ENCODE measurements around the gene PPM1L.

Gene PPM1L

DNA sequence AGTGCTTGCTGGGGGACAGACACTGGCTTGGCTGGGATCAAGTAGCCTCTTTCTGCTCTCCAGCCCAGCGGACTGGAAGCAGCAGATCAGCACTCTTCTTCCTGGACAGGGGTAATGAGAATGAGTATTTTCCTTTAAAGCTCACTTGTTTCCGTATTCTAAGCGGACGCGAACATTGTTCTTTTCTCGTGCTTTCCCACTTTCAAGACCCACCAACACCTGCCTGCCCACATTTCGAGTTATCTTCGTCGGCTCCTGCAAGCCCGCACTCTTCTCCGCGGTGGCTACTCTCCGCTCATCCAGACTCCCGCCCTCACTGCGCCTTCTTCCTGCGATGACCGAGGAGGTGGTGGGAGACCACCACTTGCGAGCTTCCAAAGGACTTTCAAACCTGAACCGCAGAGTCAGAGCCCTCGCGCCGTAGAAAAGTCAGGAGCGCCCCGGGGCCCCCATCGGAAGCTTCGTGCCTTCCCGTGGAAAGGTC lies 1.6 kb upstream of the PPM1L start:
- no peak overlapping the region for H3K27ac ChIP-seq (ENCODE audit: low read length, poor library complexity, severe bottlenecking)
- no peak overlapping the region for H2BK15ac ChIP-seq (ENCODE audit: low read depth, poor library complexity, severe bottlenecking)
- WGBS, result under 1% methylated on average over 27 of the region's 27 CpGs

GRCh38 chr3:160754855-160755747 lies 930 bp upstream of the PPM1L start:
- peak; percentile 92 for DNase-seq
- H3K79me1 ChIP-seq (replicated peaks; ENCODE audit: low read length, poor library complexity, severe bottlenecking), result no peaks in the 10 kb centered on the region
- no peaks in the 10 kb centered on the region for H3K9me3 ChIP-seq (ENCODE audit: control insufficient read depth, low read length)
- H3K4me2 ChIP-seq (ENCODE audit: low read length, poor library complexity, severe bottlenecking), result peak overlapping the region; percentile 82
- peaks cover 13% of the 10 kb centered on the region for H3K4me1 ChIP-seq (ENCODE audit: control insufficient read depth, insufficient read depth, low read depth, low read length)
- H3K14ac ChIP-seq (ENCODE audit: low read length in 2 of 2), result no peak overlapping the region
- H2AK5ac ChIP-seq (ENCODE audit: low read length, severe bottlenecking), result no peak overlapping the region
- H2BK120ac ChIP-seq (ENCODE audit: low read depth, low read length), result peak overlapping the region; percentile 89
- peak overlapping the region; percentile 92 for H3K9ac ChIP-seq (ENCODE audit: low read length)
- peak overlapping the region; percentile 87 for H2AFZ ChIP-seq (ENCODE audit: low read depth, low read length)
- peaks cover 17 to 24% of the 10 kb centered on the region in 2 experiments for H3K27me3 ChIP-seq (ENCODE audit: control insufficient read depth in 1 of 2, insufficient read depth in 1 of 2, low read length in 2 of 2)
- H2BK15ac ChIP-seq (ENCODE audit: low read depth, poor library complexity, severe bottlenecking), result no peak overlapping the region
- peak overlapping the region; percentile 4 for H4K8ac ChIP-seq (ENCODE audit: low read length)
- H2BK12ac ChIP-seq (ENCODE audit: low read length in 2 of 2), result peak overlapping the region in 1 of 2 experiments; percentile 32
- H3K23ac ChIP-seq (ENCODE audit: low read length in 2 of 2), result no peak overlapping the region
- peak overlapping the region; percentile 54 to 83 for H3K18ac ChIP-seq (ENCODE audit: low read depth in 1 of 2, low read length in 2 of 2)
- H3K27ac ChIP-seq (ENCODE audit: low read length, poor library complexity, severe bottlenecking), result peak overlapping the region; percentile 72
- no peaks in the 10 kb centered on the region for H3K36me3 ChIP-seq (ENCODE audit: control insufficient read depth in 1 of 2, insufficient read depth in 2 of 2, low read depth in 1 of 2, low read length in 2 of 2)
- H3K4me3 ChIP-seq (ENCODE audit: insufficient read depth in 1 of 2, low read depth in 1 of 2, low read length in 2 of 2), result peak overlapping the region; percentile 63 to 92
- H2BK5ac ChIP-seq (ENCODE audit: low read depth, low read length, poor library complexity, severe bottlenecking), result peak overlapping the region; percentile 81
- under 1% methylated on average over 62 of the region's 85 CpGs for WGBS
- no peak overlapping the region for H3K4ac ChIP-seq (ENCODE audit: low read depth in 1 of 2, low read length in 2 of 2)
- no peak overlapping the region for H4K91ac ChIP-seq (ENCODE audit: low read length)

More for the DNA sequence above, 1.6 kb upstream of the PPM1L start:
- peaks cover 16 to 21% of the 10 kb centered on the region in 2 experiments for H3K27me3 ChIP-seq (ENCODE audit: control insufficient read depth in 1 of 2, insufficient read depth in 1 of 2, low read length in 2 of 2)
- H3K4ac ChIP-seq (ENCODE audit: low read depth in 1 of 2, low read length in 2 of 2), result no peak overlapping the region
- H3K14ac ChIP-seq (ENCODE audit: low read length in 2 of 2), result no peak overlapping the region
- peak overlapping the region; percentile 87 for H2AFZ ChIP-seq (ENCODE audit: low read depth, low read length)
- no peak overlapping the region for H2AK5ac ChIP-seq (ENCODE audit: low read length, severe bottlenecking)
- H4K8ac ChIP-seq (ENCODE audit: low read length), result no peak overlapping the region
- peak overlapping the region; percentile 63 to 92 for H3K4me3 ChIP-seq (ENCODE audit: insufficient read depth in 1 of 2, low read depth in 1 of 2, low read length in 2 of 2)
- H2BK5ac ChIP-seq (ENCODE audit: low read depth, low read length, poor library complexity, severe bottlenecking), result no peak overlapping the region
- H4K91ac ChIP-seq (ENCODE audit: low read length), result no peak overlapping the region
- no peak overlapping the region for H3K23ac ChIP-seq (ENCODE audit: low read length in 2 of 2)
- peaks cover 13% of the 10 kb centered on the region for H3K4me1 ChIP-seq (ENCODE audit: control insufficient read depth, insufficient read depth, low read depth, low read length)
- H3K9ac ChIP-seq (ENCODE audit: low read length), result peak overlapping the region; percentile 92
- no peaks in the 10 kb centered on the region for H3K36me3 ChIP-seq (ENCODE audit: control insufficient read depth in 1 of 2, insufficient read depth in 2 of 2, low read depth in 1 of 2, low read length in 2 of 2)
- H3K4me2 ChIP-seq (ENCODE audit: low read length, poor library complexity, severe bottlenecking), result peak overlapping the region; percentile 82
- DNase-seq, result peak; percentile 76
- no peaks in the 10 kb centered on the region for H3K79me1 ChIP-seq (replicated peaks; ENCODE audit: low read length, poor library complexity, severe bottlenecking)
- no peaks in the 10 kb centered on the region for H3K9me3 ChIP-seq (ENCODE audit: control insufficient read depth, low read length)
- no peak overlapping the region for H2BK12ac ChIP-seq (ENCODE audit: low read length in 2 of 2)
- H3K18ac ChIP-seq (ENCODE audit: low read depth in 1 of 2, low read length in 2 of 2), result no peak overlapping the region
- no peak overlapping the region for H2BK120ac ChIP-seq (ENCODE audit: low read depth, low read length)

- no peak overlapping the region for H4K8ac ChIP-seq (ENCODE audit: low read length)
- H3K9ac ChIP-seq (ENCODE audit: low read length), result peak overlapping the region; percentile 92
- H3K14ac ChIP-seq (ENCODE audit: low read length in 2 of 2), result no peak overlapping the region
- H3K23ac ChIP-seq (ENCODE audit: low read length in 2 of 2), result peak overlapping the region in 1 of 2 experiments; percentile 2
- H3K27ac ChIP-seq (ENCODE audit: low read length, poor library complexity, severe bottlenecking), result no peak overlapping the region
- no peak overlapping the region for H2BK15ac ChIP-seq (ENCODE audit: low read depth, poor library complexity, severe bottlenecking)
- 25% methylated on average over 20 of the region's 20 CpGs for WGBS
- peaks cover 19 to 30% of the 10 kb centered on the region in 2 experiments for H3K27me3 ChIP-seq (ENCODE audit: control insufficient read depth in 1 of 2, insufficient read depth in 1 of 2, low read length in 2 of 2)
- H4K91ac ChIP-seq (ENCODE audit: low read length), result no peak overlapping the region
- H2AK5ac ChIP-seq (ENCODE audit: low read length, severe bottlenecking), result no peak overlapping the region
- peaks cover 13% of the 10 kb centered on the region for H3K4me1 ChIP-seq (ENCODE audit: control insufficient read depth, insufficient read depth, low read depth, low read length)
- no peak overlapping the region for H2BK120ac ChIP-seq (ENCODE audit: low read depth, low read length)
- no peak overlapping the region for H2AFZ ChIP-seq (ENCODE audit: low read depth, low read length)
- H2BK5ac ChIP-seq (ENCODE audit: low read depth, low read length, poor library complexity, severe bottlenecking), result no peak overlapping the region
- no peak for DNase-seq
- H3K36me3 ChIP-seq (ENCODE audit: control insufficient read depth in 1 of 2, insufficient read depth in 2 of 2, low read depth in 1 of 2, low read length in 2 of 2), result no peaks in the 10 kb centered on the region
- H3K4ac ChIP-seq (ENCODE audit: low read depth in 1 of 2, low read length in 2 of 2), result no peak overlapping the region
- H3K4me2 ChIP-seq (ENCODE audit: low read length, poor library complexity, severe bottlenecking), result no peak overlapping the region
- H3K9me3 ChIP-seq (ENCODE audit: control insufficient read depth, low read length), result no peaks in the 10 kb centered on the region
- no peak overlapping the region for H3K18ac ChIP-seq (ENCODE audit: low read depth in 1 of 2, low read length in 2 of 2)
- H3K79me1 ChIP-seq (replicated peaks; ENCODE audit: low read length, poor library complexity, severe bottlenecking), result no peaks in the 10 kb centered on the region
- peak overlapping the region in 1 of 2 experiments; percentile 92 for H3K4me3 ChIP-seq (ENCODE audit: insufficient read depth in 1 of 2, low read depth in 1 of 2, low read length in 2 of 2)
- H2BK12ac ChIP-seq (ENCODE audit: low read length in 2 of 2), result no peak overlapping the region
These were observed 1.4 kb downstream of the PPM1L start for GRCh38 chr3:160757233-160758106.

All from mesenchymal stem cell (in vitro differentiated cells and primary cell).